PFSK-1 (cell line): ENCODE data around the gene PLA2G4C.

Source experiments
- FOXP2 ChIP-seq: optimal IDR thresholded peaks from 2 replicates; pipeline ENCODE3; 2011; ENCODE audit warnings: borderline replicate concordance, control low read depth, inconsistent platforms; ENCODE audit not compliant: insufficient read depth; ENCODE audit errors: extremely low read length, extremely low read depth
- POLR2AphosphoS5 ChIP-seq: IDR thresholded peaks from 2 replicates; pipeline ENCODE4 v1.6.1; 2012; ENCODE audit warnings: low read depth, mild to moderate bottlenecking, control low read depth, low read length, moderate library complexity
- SIN3A ChIP-seq: IDR thresholded peaks from 2 replicates; pipeline ENCODE4 v1.6.1; 2012; ENCODE audit warnings: mild to moderate bottlenecking, low read length, moderate library complexity, borderline replicate concordance; ENCODE audit not compliant: insufficient read depth
- TAF1 ChIP-seq: IDR thresholded peaks from 2 replicates; pipeline ENCODE4 v1.6.1; 2012; ENCODE audit warnings: low read length, control low read depth, borderline replicate concordance; ENCODE audit not compliant: insufficient read depth
- TF ChIP-seq, protein P1 (sequence below), 2 experiments: IDR thresholded peaks; 2 replicates each; pipeline versions ENCODE4 v1.6.1 to v1.8.0; 2011 to 2012; ENCODE audit warnings: low read depth in 2 of 2, low read length in 2 of 2, control low read depth in 1 of 2, inconsistent platforms in 1 of 2, mild to moderate bottlenecking in 1 of 2, moderate library complexity in 1 of 2; ENCODE audit not compliant: insufficient read depth in 1 of 2

The PLA2G4C gene

DNA sequence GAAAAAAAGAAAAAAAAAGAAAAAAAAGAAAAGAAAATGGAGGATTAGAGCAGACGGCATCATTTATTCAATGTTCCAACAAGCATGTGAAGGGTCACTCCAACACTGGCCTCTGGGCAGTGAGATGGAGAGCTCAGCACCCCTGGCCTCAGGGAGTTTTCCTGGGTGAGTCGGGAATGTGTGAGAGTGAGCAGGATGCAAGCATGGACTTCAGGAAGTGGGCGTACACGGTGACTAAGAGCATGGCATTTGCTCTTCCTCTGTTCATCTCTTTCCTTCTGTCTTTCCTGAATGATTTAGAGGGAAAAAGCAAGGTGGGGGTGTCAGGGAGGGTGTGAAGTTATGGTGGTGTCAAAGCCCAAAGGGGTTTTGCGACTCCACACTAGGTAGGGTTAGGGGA, 66.1 kb downstream of the PLA2G4C start:
- no peak for TF ChIP-seq TAF1
- TF ChIP-seq POLR2AphosphoS5 = no peak

DNA sequence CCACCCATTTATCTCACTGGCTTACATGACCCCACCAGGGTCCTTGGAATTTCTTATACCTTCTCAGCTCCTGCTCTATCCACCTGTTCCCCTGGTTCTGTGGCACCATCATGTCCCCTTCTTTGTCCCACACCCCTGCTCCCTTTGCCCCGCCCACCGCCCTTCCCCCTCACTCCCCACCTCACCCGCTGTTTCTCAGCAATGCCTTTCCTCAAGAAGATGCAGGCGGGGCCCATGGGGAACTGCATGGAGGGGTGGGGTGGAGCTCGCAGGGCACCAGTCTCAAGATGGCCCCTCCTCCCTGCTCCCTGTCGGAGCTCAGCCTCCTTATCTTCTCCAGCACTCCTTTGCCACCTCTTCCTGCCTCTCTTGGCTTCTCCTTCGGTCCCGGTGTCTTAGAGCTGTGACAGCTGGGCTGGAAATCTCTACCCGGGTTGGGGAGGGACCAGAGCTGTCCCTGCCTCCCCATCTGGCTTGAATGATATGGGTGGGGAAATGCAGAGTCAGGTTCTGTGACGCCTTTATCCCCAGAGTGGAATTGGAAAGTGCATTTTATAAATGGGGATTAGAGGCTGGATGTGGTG, 66.8 kb downstream of the PLA2G4C start, which contains the start of gene CABP5:
Gene CABP5, minus strand, starts transcription at position 405 of the 584 bp plus-strand sequence. Its CDS starts 157 bp downstream, at position 248.
- TF ChIP-seq, protein P1, sequence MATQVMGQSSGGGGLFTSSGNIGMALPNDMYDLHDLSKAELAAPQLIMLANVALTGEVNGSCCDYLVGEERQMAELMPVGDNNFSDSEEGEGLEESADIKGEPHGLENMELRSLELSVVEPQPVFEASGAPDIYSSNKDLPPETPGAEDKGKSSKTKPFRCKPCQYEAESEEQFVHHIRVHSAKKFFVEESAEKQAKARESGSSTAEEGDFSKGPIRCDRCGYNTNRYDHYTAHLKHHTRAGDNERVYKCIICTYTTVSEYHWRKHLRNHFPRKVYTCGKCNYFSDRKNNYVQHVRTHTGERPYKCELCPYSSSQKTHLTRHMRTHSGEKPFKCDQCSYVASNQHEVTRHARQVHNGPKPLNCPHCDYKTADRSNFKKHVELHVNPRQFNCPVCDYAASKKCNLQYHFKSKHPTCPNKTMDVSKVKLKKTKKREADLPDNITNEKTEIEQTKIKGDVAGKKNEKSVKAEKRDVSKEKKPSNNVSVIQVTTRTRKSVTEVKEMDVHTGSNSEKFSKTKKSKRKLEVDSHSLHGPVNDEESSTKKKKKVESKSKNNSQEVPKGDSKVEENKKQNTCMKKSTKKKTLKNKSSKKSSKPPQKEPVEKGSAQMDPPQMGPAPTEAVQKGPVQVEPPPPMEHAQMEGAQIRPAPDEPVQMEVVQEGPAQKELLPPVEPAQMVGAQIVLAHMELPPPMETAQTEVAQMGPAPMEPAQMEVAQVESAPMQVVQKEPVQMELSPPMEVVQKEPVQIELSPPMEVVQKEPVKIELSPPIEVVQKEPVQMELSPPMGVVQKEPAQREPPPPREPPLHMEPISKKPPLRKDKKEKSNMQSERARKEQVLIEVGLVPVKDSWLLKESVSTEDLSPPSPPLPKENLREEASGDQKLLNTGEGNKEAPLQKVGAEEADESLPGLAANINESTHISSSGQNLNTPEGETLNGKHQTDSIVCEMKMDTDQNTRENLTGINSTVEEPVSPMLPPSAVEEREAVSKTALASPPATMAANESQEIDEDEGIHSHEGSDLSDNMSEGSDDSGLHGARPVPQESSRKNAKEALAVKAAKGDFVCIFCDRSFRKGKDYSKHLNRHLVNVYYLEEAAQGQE (IDR thresholded peaks at IDR 0.05; ENCODE audit: insufficient read depth in 1 of 2, low read depth in 2 of 2, low read length in 2 of 2) = no peak
- TF ChIP-seq POLR2AphosphoS5 (no peak), TAF1 (no peak), SIN3A (no peak), FOXP2 (no peak)

DNA sequence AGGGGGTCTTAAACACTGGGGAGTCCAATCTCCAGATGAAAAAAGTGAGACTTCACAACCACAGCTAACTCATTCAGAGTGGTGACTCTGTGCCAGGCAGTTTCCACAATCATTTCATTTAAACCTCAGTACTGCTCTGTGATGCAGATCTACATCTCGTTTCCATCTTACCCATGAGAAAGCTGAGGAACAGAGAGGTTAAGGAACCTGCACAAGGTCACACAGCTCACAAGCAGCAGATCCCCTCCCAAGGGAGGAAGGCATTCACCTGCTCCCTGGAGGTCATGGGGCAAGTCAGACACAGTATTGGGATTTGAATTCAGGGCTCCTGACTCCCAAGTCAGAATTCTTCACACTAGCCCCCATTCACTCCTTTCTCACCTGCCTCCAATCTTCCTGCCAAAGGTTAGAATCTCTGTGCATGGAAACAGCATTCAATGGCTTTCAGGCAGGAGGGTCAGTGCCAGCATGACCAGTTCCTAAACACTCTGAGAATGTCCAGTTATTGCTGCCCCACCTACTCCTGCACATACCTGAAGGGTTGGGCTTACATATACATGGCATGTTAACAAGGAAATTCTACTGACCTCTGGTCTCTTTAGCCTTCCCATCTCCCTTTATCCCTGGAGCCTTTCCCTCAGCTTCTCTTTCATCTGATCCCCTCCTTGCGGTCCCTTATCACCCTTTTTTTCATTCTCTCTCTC, 68.6 kb downstream of the PLA2G4C start:
- no peak for TF ChIP-seq SIN3A
- TF ChIP-seq, protein P1 (IDR thresholded peaks at IDR 0.05; ENCODE audit: insufficient read depth in 1 of 2, low read depth in 2 of 2, low read length in 2 of 2) = no peak
- TF ChIP-seq FOXP2 = no peak
- TF ChIP-seq TAF1 = no peak
- TF ChIP-seq POLR2AphosphoS5 = no peak

DNA sequence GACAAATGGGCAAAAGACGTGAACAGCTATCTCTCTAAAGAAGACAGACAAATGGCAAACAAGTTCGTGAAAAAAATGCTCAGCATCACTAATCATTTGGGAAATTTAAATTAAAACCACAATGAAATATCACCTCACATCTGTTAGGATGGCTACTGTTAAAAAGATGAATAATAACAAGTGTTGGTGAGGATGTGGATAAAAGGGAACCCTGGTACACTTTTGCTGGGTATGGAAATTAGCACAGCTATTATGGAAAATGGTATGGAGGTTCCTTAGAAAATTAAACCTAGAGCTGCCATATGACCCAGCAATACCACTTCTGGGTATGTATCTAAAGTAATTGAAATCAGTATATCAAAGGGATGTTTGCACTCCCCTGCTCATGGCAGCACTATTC, 73.9 kb downstream of the PLA2G4C start:
- TF ChIP-seq, protein P1 (IDR thresholded peaks at IDR 0.05; ENCODE audit: insufficient read depth in 1 of 2, low read depth in 2 of 2, low read length in 2 of 2) = no peak
- TF ChIP-seq FOXP2 = no peak
- no peak for TF ChIP-seq POLR2AphosphoS5
- TF ChIP-seq TAF1 = no peak
- no peak for TF ChIP-seq SIN3A

DNA sequence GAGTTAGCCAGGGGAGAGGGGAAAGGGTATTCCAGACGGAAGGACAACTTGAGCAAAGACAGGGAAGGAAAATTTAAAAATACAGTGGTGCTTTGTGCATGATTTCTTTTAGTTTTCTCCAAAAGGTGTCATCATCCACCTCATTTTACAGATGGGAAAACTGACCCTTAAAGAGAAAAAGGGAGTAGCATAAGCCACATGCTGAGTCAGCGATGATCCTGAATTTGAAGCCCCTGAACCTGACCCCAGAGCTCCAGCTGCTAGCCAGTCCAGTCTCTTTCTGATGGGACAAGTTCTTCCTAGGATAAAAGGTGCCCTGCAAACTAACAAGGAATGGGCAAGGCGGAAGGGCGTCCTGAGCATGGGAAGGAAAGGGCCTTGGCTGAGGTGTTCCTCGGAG, 77.0 kb downstream of the PLA2G4C start:
- TF ChIP-seq TAF1 = no peak

DNA sequence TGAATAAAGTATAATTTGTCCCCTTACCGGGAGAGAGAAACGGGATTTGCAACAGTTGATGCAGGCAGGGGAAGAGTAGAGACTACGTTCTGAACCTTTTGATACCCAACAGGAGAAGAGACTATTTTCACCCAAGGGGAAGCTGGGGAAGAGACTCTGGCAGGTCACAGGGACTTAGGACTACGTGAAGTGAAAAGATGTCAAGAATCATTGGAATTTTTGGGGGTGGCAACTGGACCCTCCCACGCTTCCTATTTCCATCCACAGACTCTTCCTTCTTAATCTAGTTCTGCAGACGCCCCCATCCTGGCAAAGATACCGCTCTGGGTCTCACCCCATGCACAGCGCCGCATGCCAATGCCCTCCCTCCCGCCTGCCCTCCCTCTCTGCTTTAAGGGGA, 80.5 kb downstream of the PLA2G4C start:
- TF ChIP-seq TAF1 = no peak
- no peak for TF ChIP-seq POLR2AphosphoS5
- TF ChIP-seq, protein P1 (IDR thresholded peaks at IDR 0.05; ENCODE audit: insufficient read depth in 1 of 2, low read depth in 2 of 2, low read length in 2 of 2) = no peak
- TF ChIP-seq FOXP2 = no peak
- no peak for TF ChIP-seq SIN3A
